MM.1S (cell line): ENCODE data around the gene LRRTM4.
"Not testable (repeated sequence)": the region's sequence is repeated elsewhere in the genome, so short reads cannot be mapped to it uniquely, and the experiment has no call there.

Experiments used
- CTCF ChIP-seq: fragments of 300-600 bp; sonication (generic); IDR thresholded peaks from 2 replicates; pipeline ENCODE4 v1.5.1; 2016; ENCODE audit warnings: antibody characterized with exemption, low read length, mixed read lengths
- EZH2 ChIP-seq: fragments of 300-600 bp; sonication (generic); optimal IDR thresholded peaks from 2 replicates; pipeline ENCODE3; 2017; ENCODE audit warnings: low read depth, mild to moderate bottlenecking, antibody characterized with exemption, low read length, mixed read lengths
- EZH2phosphoT487 ChIP-seq: fragments of 300-600 bp; sonication (generic); IDR thresholded peaks from 2 replicates; pipeline ENCODE4 v1.6.1; 2018; ENCODE audit warnings: antibody characterized with exemption, low read length

GRCh38 chr2:77164021-77164420, 358.2 kb downstream of the LRRTM4 start:
- not testable (repeated sequence) for TF ChIP-seq EZH2, CTCF, EZH2phosphoT487
